ENCODE data around the gene MOSMO. TPM values are rescaled to one million over a fixed set of nuclear protein-coding genes. Genes with fewer than 3 reads are reported as not detected.
"Not testable (repeated sequence)": the region's sequence is repeated elsewhere in the genome, so short reads cannot be mapped to it uniquely, and the experiment has no call there.

Gene MOSMO
- total and polyA plus RNA-seq, 2 donors (not counting 1 experiment from before 2014, with no cell fraction given): 13.0 to 20.2 TPM

DNA sequence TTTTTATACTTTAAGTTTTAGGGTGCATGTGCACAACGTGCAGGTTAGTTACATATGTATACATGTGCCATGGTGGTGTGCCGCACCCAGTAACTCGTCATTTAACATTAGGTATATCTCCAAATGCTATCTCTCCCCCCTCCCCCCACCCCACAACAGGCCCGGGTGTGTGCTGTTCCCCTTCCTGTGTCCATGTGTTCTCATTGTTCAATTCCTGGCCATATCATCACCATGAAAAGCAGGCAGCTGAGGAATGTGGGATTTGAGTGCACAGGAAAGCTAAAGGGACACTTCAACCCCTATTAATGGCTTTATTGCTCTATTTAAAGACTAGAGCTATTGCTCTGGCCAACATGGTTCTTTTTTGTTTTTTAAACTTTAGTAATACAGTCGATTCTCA, 38.0 kb downstream of the MOSMO start:
- H3K27ac ChIP-seq (ENCODE audit: low read length in 2 of 2); DNase-seq; H3K4me1 Mint-ChIP-seq; H3K4me2 ChIP-seq (replicated peaks; ENCODE audit: low read depth, low read length, poor library complexity, severe bottlenecking); H3K36me3 ChIP-seq (replicated peaks in 1 of 2; ENCODE audit: control extremely low read depth in 1 of 2, control insufficient read depth in 1 of 2, extremely low read depth in 1 of 2, insufficient read depth in 2 of 2, low read length in 1 of 2); H3K27ac Mint-ChIP-seq; H3K4me3 ChIP-seq (ENCODE audit: control extremely low read depth in 1 of 5, extremely low read depth in 1 of 5, insufficient read depth in 1 of 5, low read depth in 2 of 5, low read length in 4 of 5); intact Hi-C loops (cut with micrococcal nuclease); H3K27me3 Mint-ChIP-seq; H3K4me1 ChIP-seq (ENCODE audit: control insufficient read depth in 2 of 2, insufficient read depth in 2 of 2, low read length in 2 of 2); H3K9me3 Mint-ChIP-seq (ENCODE audit: insufficient read depth); H4K20me1 ChIP-seq (ENCODE audit: control insufficient read depth, insufficient read depth, low read length, poor library complexity, severe bottlenecking); H3K9me3 ChIP-seq (ENCODE audit: control extremely low read depth in 1 of 3, control insufficient read depth in 2 of 3, insufficient read depth in 1 of 3, low read length in 2 of 3); CTCF ChIA-PET; H3K4me3 Mint-ChIP-seq; H2AFZ ChIP-seq (ENCODE audit: insufficient read depth, low read depth, low read length, poor library complexity, severe bottlenecking); H3K27me3 ChIP-seq (replicated peaks in 1 of 4; ENCODE audit: control extremely low read depth in 1 of 4, control insufficient read depth in 3 of 4, insufficient read depth in 4 of 4, low read length in 3 of 4); H3K9ac ChIP-seq (ENCODE audit: low read length); ATAC-seq (ENCODE audit: low read depth): not testable (repeated sequence)
- WGBS (ENCODE audit: insufficient coverage): 60% methylated on average over 1 of the region's 5 CpGs
- POLR2A ChIA-PET: interaction anchor here (0.6 kb wide), 1 partner anchor 145 kb away, joined by 9 read pairs; no protein-coding TSS in a partner anchor
- H3K79me2 ChIP-seq (ENCODE audit: control insufficient read depth, insufficient read depth, low read length): peaks cover 21% of the 10 kb centered on the region

GRCh38 chr16:22050963-22051362, 43.1 kb downstream of the MOSMO start:
- Mint-ChIP-seq H3K9me3 (ENCODE audit: insufficient read depth) (no peaks in the 10 kb centered on the region), H3K4me3 (no peak overlapping the region), H3K4me1 (peaks cover 6% of the 10 kb centered on the region), H3K27me3 (no peaks in the 10 kb centered on the region), H3K27ac (no peak overlapping the region)
- POLR2A ChIA-PET: interaction anchor here (0.7 kb wide), 1 partner anchor 42 kb away, joined by 3 read pairs; no protein-coding TSS in a partner anchor
- WGBS (ENCODE audit: insufficient coverage): 86% methylated on average over 3 of the region's 4 CpGs
- CTCF ChIA-PET: interaction anchor here (0.7 kb wide), 1 partner anchor 28 kb away, joined by 3 read pairs; no protein-coding TSS in a partner anchor
- DNase-seq (no peak), ATAC-seq (ENCODE audit: low read depth) (no peak)
- Histone ChIP-seq H3K4me1 (ENCODE audit: control insufficient read depth in 2 of 2, insufficient read depth in 2 of 2, low read length in 2 of 2) (no peaks in the 10 kb centered on the region), H3K4me3 (ENCODE audit: control extremely low read depth in 1 of 5, extremely low read depth in 1 of 5, insufficient read depth in 1 of 5, low read depth in 2 of 5, low read length in 4 of 5) (no peak overlapping the region), H4K20me1 (ENCODE audit: control insufficient read depth, insufficient read depth, low read length, poor library complexity, severe bottlenecking) (peaks cover 6% of the 10 kb centered on the region), H3K27me3 (replicated peaks in 1 of 4; ENCODE audit: control extremely low read depth in 1 of 4, control insufficient read depth in 3 of 4, insufficient read depth in 4 of 4, low read length in 3 of 4) (no peaks in the 10 kb centered on the region), H3K9ac (ENCODE audit: low read length) (no peak overlapping the region), H2AFZ (ENCODE audit: insufficient read depth, low read depth, low read length, poor library complexity, severe bottlenecking) (no peak overlapping the region), H3K36me3 (replicated peaks in 1 of 2; ENCODE audit: control extremely low read depth in 1 of 2, control insufficient read depth in 1 of 2, extremely low read depth in 1 of 2, insufficient read depth in 2 of 2, low read length in 1 of 2) (peaks cover 0 to 6% of the 10 kb centered on the region in 2 experiments), H3K9me3 (ENCODE audit: control extremely low read depth in 1 of 3, control insufficient read depth in 2 of 3, insufficient read depth in 1 of 3, low read length in 2 of 3) (no peaks in the 10 kb centered on the region), H3K79me2 (ENCODE audit: control insufficient read depth, insufficient read depth, low read length) (peaks cover 42% of the 10 kb centered on the region), H3K27ac (ENCODE audit: low read length in 2 of 2) (no peak overlapping the region), H3K4me2 (replicated peaks; ENCODE audit: low read depth, low read length, poor library complexity, severe bottlenecking) (no peak overlapping the region)
- intact Hi-C loops (cut with micrococcal nuclease): no loop called here
- TF ChIP-seq EZH2 (IDR thresholded peaks at IDR 0.05; ENCODE audit: borderline replicate concordance, insufficient read depth, low read depth, low read length, poor library complexity, severe bottlenecking) (no peak), CTCF (IDR thresholded peaks at IDR 0.05) (no peak)
